Measurements from ENCODE around the gene COX4I1.

DNA sequence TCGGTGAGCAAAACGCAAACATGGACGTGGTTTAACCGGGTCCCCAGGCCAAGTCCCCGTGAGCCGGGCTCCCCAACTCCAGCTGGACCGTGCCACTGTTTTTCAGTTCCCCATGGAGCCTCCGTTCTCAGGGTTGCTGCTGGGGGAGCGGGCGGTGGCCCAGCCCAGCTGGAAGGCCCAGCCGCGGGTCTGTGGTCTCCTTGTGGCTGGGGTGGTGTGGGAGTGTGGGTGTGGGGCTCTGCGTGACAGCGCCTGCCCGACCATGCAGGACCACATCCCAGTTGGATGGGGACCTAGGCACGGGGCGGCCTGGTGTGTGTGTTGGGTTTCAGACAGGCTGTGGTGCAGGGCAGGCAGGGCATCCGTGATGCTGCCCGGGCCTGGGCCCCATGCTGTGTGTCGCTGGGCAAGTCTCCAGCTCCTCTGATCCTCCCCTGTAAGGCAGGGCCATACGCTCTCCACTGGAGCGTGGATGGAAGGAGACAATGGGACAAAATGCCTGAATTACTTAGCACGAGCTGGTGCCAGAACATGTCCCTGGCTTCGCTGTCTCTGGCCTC lies 40.3 kb downstream of the COX4I1 start:
- TF ChIP-seq POLR2A (IDR thresholded peaks at IDR 0.05; ENCODE audit: low read length): no peak
- no peak for TF ChIP-seq GATA1 (IDR thresholded peaks at IDR 0.05; ENCODE audit: low read depth, low read length)

All from erythroblast (primary cell).